Measurements from ENCODE around the gene TMA16.

GRCh38 chr4:163527172-163527571 is 32.7 kb downstream of the TMA16 start:
- TF ChIP-seq POLR2A (IDR thresholded peaks at IDR 0.05) (no peak), CTCF (IDR thresholded peaks at IDR 0.05 in 4 of 5, conservative IDR thresholded peaks at IDR 0.05 in 1 of 5) (no peak)
